ENCODE data around the gene CRADD.

DNA sequence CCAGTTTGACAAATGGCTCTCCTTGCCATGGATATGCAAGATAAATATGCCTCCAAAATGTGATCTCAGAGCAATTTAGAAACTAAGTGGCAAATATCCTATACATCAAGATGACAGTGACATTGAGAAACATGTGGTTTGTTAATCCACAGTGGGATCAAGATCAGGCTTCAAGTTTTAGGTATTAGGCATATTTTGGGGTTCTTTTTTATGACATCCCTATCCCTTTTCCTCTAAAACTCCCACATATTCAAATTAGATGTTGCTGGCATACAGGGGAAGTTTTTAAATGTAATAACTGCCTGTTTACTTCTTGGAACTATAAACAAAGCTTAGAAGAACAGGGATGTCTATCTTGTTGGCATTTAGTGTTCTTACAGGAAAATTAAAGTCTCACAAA, 179.4 kb downstream of the CRADD start:
- TF ChIP-seq CTCF (IDR thresholded peaks at IDR 0.05) (no peak), EZH2 (IDR thresholded peaks at IDR 0.05) (no peak), EZH2phosphoT487 (IDR thresholded peaks at IDR 0.05) (no peak)
